HG02970 (cell line): ENCODE measurements around the gene SCGB3A2.

Source experiments
- ATAC-seq: cut with Tn5 transposase; IDR thresholded peaks from one replicate; pipeline ENCODE4 v1.9.1; 2021; ENCODE audit warnings: mild to moderate bottlenecking, moderate library complexity, moderate number of reproducible peaks; ENCODE audit not compliant: unreplicated experiment, low FRiP score

SCGB3A2 gene

GRCh38 chr5:147878066-147878759 lies at the start of gene SCGB3A2:
TSS of gene SCGB3A2 (plus strand) at chr5:147878711. CDS start at chr5:147878804, 93 bp downstream.
- no peak for ATAC-seq

DNA sequence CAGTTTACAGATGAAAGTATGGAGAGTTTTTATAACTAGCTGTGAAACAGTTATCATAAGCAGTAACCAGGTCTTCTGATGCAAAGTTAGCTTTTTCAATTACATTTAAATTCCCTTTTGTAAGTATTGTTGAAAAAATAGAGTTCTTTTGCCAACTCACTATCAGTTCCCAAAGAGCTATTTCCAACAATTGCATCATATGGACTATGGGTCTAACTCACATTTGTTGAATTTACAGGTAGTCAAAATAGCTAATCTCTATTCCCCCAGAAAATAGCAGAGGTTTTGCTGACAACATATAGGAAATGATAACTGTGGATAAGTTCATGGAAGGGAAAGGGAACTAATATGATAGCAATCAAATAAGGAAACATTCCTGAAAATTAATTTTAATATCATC lies 48.5 kb upstream of the SCGB3A2 start:
- ATAC-seq = no peak

- ATAC-seq = no peak
Measured at GRCh38 chr5:147831465-147831864, 47.0 kb upstream of the SCGB3A2 start, which contains the start of gene SPINK1. TSS of gene SPINK1 (minus strand) at chr5:147831671. CDS start at chr5:147831577, 94 bp downstream.

DNA sequence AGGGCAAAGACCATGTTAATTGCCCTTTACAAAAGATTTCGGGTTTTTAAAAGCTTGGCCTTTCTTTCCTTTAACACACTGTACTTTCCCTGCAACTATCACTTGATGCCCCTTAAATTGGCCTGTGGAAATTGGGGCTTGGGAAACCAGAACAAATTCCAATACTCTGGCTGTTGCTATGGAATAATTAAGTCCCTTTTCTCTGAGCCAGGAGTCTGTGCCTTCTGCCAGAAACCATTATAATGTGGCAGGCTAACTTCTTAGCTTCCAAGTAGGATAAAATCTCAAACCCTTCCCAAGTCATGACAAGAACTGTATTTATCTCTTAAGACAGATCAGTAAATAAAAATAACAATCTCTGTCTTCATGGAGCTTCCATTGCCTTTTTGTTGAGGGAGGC lies 46.0 kb upstream of the SCGB3A2 start:
- no peak for ATAC-seq

- no peak for ATAC-seq
Measured at GRCh38 chr5:147835386-147835798, 43.1 kb upstream of the SCGB3A2 start.

DNA sequence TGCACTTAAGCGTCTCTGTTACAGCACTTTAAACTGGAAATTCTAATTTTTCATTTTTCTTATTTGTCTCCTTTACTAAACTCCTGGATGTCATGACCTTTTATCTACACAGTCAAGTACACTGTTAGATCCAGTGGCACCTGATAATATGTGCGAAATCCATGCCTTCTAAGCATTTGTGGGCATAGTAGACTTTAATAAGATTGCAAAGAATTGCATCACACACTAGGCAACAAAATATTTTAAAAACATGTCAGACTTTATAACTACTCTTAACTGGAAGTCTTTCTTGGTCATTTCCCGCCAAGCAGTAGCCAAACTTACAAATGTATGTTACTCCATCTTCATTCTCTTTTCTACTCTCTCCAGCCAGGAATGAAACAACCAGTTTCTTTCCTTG lies 42.1 kb upstream of the SCGB3A2 start:
- ATAC-seq = no peak

- no peak for ATAC-seq
Measured at GRCh38 chr5:147842869-147843268, 35.6 kb upstream of the SCGB3A2 start.

GRCh38 chr5:147844846-147845245 lies 33.7 kb upstream of the SCGB3A2 start:
- no peak for ATAC-seq

GRCh38 chr5:147845618-147846017 lies 32.9 kb upstream of the SCGB3A2 start:
- no peak for ATAC-seq

- no peak for ATAC-seq
Measured at GRCh38 chr5:147849226-147849625, 29.3 kb upstream of the SCGB3A2 start.

- ATAC-seq = no peak
Measured at GRCh38 chr5:147851578-147851977, 26.9 kb upstream of the SCGB3A2 start.

GRCh38 chr5:147852365-147852764 lies 26.1 kb upstream of the SCGB3A2 start:
- no peak for ATAC-seq

- no peak for ATAC-seq
Measured at GRCh38 chr5:147853372-147853987, 25.0 kb upstream of the SCGB3A2 start.

- ATAC-seq = no peak
Measured at GRCh38 chr5:147854331-147854730, 24.2 kb upstream of the SCGB3A2 start.

GRCh38 chr5:147854894-147855773 lies 23.4 kb upstream of the SCGB3A2 start:
- no peak for ATAC-seq

- no peak for ATAC-seq
Measured at GRCh38 chr5:147855774-147856069, 22.8 kb upstream of the SCGB3A2 start.

DNA sequence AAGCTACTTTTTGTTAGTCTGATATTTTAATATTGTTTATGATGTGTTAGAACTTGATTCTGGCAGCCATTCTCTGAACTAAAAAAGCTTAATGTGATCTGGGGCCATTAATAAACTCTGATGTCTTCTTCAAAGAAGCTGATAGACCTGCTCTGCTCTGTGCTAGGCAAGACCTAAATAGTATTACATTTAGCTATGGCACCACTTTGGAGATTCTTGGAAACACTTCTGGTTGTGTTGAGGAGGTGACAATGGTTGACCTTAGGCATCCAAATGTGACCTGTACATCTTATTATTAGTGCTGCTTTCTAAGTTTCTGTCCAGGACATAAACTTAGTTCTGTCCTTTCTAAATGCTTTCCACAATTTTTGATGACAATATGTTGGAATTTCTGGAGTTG lies 21.7 kb upstream of the SCGB3A2 start:
- no peak for ATAC-seq

GRCh38 chr5:147857302-147858129 lies 21.0 kb upstream of the SCGB3A2 start:
- peak; percentile 79 for ATAC-seq

- ATAC-seq = no peak
Measured at GRCh38 chr5:147858565-147858964, 19.9 kb upstream of the SCGB3A2 start.

DNA sequence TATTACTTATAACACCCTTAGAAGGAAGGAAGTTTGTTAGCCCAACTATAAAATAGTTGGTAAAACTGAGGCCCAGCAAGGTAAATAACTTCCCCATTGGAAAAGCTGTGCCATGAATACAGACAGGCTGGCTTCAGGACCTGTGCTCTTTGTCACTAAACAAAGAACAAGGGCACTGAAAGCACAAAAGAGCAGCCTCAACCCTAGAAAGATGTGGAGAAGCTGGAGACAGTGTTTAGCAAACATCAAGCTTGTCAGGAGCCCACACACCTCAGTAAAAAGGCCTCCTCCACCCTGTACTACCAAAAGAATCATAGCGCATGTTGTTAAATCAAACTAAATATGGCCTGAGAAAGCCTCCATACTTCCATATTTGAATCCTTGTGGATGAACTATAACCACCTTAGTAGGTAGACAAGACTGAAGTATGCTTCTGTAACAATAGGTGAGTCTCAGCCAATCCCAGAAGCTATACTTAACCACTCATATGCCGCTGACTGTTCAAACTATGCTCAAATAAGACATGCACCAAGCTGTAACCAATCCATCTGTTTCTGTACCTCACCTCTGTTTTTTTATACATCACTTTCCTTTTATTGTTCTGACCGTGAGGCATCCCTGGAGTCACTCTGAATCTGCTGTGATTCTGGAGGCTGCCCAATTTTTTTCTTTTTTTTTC lies 18.4 kb upstream of the SCGB3A2 start:
- no peak for ATAC-seq
